Measurements from ENCODE around the gene NEFH.
"Not testable (repeated sequence)": the region's sequence is repeated elsewhere in the genome, so short reads cannot be mapped to it uniquely, and the experiment has no call there.

The NEFH gene

GRCh38 chr22:29463629-29464028 is 16.4 kb upstream of the NEFH start:
- DNase-seq (ENCODE audit: low read depth in 3 of 3, low spot score in 1 of 3) = no peak

- DNase-seq (ENCODE audit: low read depth in 3 of 3, low spot score in 1 of 3) = no peak
Observed at GRCh38 chr22:29464581-29464980, 15.4 kb upstream of the NEFH start.

GRCh38 chr22:29469755-29470154 is 10.3 kb upstream of the NEFH start:
- no peak for DNase-seq (ENCODE audit: low read depth in 3 of 3, low spot score in 1 of 3)

GRCh38 chr22:29470159-29470855 is 9.7 kb upstream of the NEFH start:
- DNase-seq (ENCODE audit: low read depth in 3 of 3, low spot score in 1 of 3) = peak; percentile 8 to 59 (median 36)

GRCh38 chr22:29473001-29473400 is 7.0 kb upstream of the NEFH start:
- no peak for DNase-seq (ENCODE audit: low read depth in 3 of 3, low spot score in 1 of 3)

DNA sequence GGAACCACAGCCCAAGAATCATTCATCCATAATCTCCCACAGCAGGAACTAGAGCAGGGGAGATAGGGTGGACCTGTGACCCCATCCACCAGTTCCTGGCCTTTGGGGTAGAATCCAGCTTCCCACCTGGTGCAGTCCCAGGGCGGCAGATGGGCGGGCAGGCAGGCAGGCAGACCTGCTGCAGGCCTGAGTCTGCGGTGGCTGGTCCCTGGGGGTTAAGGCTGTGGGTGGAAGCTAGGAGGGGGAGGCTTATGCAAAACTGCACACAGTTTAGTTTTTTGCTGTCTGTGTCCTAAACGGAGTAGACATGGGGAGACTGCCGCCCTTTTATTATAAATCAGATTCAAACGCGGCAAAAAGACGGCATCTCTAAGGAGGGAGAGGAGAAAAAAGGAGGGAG is 4.5 kb upstream of the NEFH start:
- DNase-seq (ENCODE audit: low read depth in 3 of 3, low spot score in 1 of 3) = no peak

- DNase-seq (ENCODE audit: low read depth in 3 of 3, low spot score in 1 of 3) = no peak
Observed at GRCh38 chr22:29476116-29476515, 3.9 kb upstream of the NEFH start.

DNA sequence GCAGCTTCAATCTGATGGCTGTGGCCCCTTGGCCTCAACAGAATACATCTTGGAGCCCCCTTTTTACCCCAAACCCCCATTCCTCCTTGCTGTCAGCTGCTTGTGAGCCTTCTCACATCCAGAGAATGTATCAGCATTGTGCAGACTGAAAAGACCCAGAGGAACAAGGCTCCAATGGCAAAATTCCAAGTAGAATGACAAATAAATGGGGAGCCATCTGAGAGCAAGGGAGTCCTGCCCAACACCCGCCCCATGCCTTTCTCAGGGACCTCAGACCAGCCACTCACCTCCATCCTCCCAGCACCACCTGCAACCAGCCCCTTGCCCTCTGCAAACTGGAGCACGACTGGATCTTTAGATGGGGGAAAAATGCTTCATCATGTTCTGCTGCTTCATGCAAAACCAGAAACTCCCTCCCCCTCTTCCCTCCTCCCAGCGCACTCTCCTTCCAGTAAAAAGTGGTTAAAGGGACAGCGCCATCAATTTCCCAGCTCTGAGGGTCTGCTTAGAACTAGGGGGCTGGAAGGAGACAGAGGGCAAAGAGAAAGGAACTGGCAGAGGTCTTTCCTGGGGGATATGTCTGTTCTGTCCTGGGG is 2.2 kb upstream of the NEFH start:
- DNase-seq (ENCODE audit: low read depth in 3 of 3, low spot score in 1 of 3) = no peak

- peak in 1 of 3 donors; percentile 12 for DNase-seq (ENCODE audit: low read depth in 3 of 3, low spot score in 1 of 3)
Observed at GRCh38 chr22:29478326-29479276, 1.4 kb upstream of the NEFH start.

GRCh38 chr22:29480262-29480511 is 169 bp downstream of the NEFH start:
- no peak for DNase-seq (ENCODE audit: low read depth in 3 of 3, low spot score in 1 of 3)

DNA sequence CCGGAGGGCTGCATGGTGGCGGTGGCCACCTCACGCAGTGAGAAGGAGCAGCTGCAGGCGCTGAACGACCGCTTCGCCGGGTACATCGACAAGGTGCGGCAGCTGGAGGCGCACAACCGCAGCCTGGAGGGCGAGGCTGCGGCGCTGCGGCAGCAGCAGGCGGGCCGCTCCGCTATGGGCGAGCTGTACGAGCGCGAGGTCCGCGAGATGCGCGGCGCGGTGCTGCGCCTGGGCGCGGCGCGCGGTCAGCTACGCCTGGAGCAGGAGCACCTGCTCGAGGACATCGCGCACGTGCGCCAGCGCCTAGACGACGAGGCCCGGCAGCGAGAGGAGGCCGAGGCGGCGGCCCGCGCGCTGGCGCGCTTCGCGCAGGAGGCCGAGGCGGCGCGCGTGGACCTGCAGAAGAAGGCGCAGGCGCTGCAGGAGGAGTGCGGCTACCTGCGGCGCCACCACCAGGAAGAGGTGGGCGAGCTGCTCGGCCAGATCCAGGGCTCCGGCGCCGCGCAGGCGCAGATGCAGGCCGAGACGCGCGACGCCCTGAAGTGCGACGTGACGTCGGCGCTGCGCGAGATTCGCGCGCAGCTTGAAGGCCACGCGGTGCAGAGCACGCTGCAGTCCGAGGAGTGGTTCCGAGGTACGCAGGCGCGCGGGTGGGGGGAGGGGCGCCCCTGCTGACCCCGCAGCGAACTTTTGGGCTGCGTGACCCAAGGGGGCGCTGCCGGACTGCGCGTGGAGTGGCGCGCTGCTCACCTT is 670 bp downstream of the NEFH start:
- no peak for DNase-seq (ENCODE audit: low read depth in 3 of 3, low spot score in 1 of 3)

DNA sequence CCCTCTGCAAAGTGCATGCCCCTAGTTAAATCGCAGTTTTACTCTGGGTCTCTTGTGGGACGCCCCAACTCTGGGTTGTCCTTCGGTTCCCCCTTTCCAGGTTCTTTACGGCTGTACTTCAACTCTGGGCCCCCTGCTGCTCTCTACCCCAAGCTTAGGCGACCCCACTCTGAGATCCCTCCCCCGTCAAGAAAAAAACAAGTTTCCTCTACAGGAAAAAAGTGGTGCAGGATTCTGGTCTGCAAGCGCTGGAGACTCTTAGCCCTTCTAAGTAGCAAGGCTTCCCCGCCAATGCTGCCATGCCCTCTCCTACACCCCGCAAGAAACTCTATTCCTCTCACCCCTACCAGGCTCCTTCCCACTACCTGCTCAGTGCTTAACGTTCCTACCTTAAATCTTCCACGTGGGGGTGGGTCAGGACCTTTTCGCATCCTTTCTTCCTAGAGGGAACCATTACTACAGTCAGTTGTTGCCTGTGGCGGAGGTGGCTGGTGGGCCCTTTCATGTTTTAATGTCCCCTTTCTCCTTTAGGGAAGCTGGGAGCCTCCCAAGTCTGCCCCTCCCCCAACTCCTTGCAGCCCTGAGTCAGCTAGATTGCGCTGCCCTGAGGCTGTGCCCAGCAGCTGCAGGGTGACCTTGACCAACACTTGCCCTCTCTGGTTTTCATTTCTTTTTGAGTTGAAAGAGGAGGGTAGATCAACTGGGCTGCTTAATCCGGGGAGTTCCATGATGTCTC is 1.4 kb downstream of the NEFH start:
- no peak for DNase-seq (ENCODE audit: low read depth in 3 of 3, low spot score in 1 of 3)

GRCh38 chr22:29482253-29482652 is 2.2 kb downstream of the NEFH start:
- no peak for DNase-seq (ENCODE audit: low read depth in 3 of 3, low spot score in 1 of 3)

- DNase-seq (ENCODE audit: low read depth in 3 of 3, low spot score in 1 of 3) = no peak
Observed at GRCh38 chr22:29482726-29483125, 2.7 kb downstream of the NEFH start.

DNA sequence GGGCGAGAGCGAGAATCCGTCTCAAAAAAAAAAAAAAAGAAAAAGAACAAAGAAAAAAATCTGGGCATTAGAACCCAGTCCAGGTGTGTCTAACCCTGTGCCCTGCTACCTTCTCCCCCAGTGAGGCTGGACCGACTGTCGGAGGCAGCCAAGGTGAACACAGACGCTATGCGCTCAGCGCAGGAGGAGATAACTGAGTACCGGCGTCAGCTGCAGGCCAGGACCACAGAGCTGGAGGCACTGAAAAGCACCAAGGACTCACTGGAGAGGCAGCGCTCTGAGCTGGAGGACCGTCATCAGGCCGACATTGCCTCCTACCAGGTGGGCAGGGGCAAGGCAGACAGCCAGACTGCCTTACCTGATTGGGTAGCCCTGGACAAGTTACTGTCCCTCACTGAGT is 3.2 kb downstream of the NEFH start:
- DNase-seq (ENCODE audit: low read depth in 3 of 3, low spot score in 1 of 3) = no peak

GRCh38 chr22:29484642-29485041 is 4.6 kb downstream of the NEFH start:
- no peak for DNase-seq (ENCODE audit: low read depth in 3 of 3, low spot score in 1 of 3)

DNA sequence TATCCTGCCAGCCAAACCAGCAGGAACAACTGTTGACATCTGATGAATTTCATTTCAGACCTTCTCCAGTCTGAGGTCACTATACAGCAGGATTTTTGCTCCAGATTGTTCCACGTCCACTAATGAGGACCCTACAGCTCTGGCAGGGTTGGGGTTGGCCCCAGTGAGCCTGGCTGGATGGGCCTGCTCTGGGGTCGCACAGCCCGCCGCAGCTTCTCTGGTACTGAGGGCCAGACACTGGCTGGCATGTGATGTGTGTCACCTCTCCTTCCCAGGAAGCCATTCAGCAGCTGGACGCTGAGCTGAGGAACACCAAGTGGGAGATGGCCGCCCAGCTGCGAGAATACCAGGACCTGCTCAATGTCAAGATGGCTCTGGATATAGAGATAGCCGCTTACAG is 5.4 kb downstream of the NEFH start:
- no peak for DNase-seq (ENCODE audit: low read depth in 3 of 3, low spot score in 1 of 3)

DNA sequence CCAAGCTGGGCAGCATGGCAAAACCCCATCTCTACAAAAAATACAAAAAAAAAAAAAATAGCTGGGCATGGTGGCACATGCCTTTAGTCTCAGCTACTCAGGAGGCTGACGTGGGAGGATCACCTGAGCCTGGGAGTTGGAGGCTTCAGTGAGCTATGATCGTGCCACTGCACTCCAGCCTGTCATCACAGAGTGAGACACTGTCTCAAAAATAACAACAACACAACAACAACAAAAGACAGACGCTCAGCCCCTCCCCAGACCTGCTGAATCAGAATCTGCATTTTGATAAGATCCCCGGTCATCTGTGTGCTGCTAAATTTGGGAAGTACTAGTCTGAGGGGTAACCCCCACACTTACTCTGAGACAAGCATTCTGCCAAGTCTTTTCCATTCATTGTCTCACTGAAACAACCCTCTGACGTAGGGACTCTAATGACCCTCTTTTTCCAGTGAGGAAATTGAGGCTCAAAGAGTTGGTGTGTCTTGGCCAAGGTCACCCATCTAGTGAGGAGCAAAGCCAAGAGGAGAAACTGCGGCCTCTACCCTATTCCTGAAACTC is 7.5 kb downstream of the NEFH start:
- no peak for DNase-seq (ENCODE audit: low read depth in 3 of 3, low spot score in 1 of 3)

GRCh38 chr22:29489127-29489780 is 9.2 kb downstream of the NEFH start:
- not testable (repeated sequence) for DNase-seq (ENCODE audit: low read depth in 3 of 3, low spot score in 1 of 3)

DNA sequence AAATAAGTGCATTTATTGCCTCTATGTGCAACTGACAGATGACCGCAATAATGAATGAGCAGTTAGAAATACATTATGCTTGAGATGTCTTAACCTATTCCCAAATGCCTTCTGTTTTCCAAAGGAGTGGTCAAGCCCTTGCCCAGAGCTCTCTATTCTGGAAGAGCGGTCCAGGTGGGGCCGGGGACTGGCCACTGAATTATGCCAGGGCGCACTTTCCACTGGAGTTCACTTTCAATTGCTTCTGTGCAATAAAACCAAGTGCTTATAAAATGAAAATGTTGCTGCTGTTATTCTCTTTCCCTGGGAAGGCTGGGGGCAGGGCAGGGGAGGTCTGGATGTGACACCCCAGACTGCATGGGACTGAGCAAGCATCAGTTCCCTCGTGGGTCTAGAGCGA is 11.0 kb downstream of the NEFH start:
- DNase-seq (ENCODE audit: low read depth in 3 of 3, low spot score in 1 of 3) = no peak

Data from stimulated activated CD4-positive, alpha-beta T cell treated with anti-CD3 and anti-CD28 coated beads, TNF-alpha, amount 100 ng/mL, for 1 hour (primary cell).